GOT3 (cell line): ENCODE results near the gene LRRC75A.
"Not testable (repeated sequence)": the region's sequence is repeated elsewhere in the genome, so short reads cannot be mapped to it uniquely, and the experiment has no call there.

Experiments used
- DNase-seq: peaks from one replicate; lab custom pipeline; 2025; ENCODE audit warnings: mixed read lengths; lab: John Stamatoyannopoulos, UW

Gene LRRC75A

DNA sequence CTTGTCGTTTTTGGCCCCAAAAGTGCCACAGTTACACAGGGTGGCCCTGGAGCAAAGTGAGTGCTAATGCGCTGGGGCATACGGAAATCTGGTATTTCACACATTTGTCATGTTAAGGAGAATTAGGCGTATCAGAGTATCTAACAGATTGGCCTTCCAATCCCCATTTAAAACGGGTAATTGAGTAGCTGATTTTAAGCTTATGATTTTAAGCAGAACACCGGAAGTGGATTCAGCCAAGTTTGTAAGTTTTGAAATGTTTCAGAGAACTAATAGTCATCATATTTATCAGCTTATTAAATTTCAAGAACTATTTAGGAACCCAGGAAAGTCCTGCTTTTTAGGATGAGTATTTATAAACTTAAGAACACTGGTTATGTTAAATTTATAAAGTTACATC lies 19.5 kb downstream of the LRRC75A start:
- no peak for DNase-seq

- no peak for DNase-seq
Observed at GRCh38 chr17:16471295-16471694, 20.7 kb downstream of the LRRC75A start.

DNA sequence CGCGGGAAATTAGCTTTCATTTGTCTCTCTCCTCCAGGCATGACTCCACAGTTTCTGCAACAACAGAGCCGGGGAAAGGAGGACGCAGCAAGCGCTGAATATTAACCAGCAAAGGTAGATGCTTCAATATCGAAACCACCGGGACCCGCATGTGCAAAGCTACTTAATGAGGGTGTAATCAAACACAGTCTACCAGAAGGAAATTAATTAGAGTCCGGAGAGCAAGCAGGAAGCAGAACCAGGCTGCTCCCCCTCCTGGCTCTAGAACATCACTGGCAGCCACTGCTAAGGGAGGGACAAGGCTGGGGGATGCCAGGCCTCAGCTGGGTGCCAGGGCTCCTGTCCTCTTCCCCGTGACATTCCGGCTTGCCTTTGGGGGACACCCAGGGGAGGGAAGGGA lies 21.7 kb downstream of the LRRC75A start:
- no peak for DNase-seq

GRCh38 chr17:16468428-16468992 lies 23.5 kb downstream of the LRRC75A start:
- no peak for DNase-seq

DNA sequence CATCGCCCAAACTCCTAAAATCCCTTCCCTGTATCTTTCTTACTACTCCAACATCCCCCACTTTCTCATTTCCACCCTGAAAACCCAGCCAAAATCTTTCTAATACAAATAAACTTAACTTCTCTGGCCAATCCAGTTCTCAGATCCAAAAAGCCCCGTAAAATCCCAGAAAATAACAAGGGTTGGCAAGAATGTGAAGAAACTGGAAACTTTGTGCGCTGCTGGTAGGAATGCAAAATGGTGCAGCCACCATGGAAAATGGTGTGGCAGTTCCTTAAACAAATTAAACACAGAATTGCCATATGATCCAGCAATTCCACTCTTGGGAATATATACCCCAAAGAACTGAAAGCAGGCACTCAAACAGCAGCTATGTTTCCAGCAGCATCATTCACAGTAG lies 24.1 kb downstream of the LRRC75A start:
- DNase-seq, result no peak

GRCh38 chr17:16467044-16467443 lies 24.9 kb downstream of the LRRC75A start:
- no peak for DNase-seq

- DNase-seq, result no peak
Observed at GRCh38 chr17:16466407-16466806, 25.6 kb downstream of the LRRC75A start.

DNA sequence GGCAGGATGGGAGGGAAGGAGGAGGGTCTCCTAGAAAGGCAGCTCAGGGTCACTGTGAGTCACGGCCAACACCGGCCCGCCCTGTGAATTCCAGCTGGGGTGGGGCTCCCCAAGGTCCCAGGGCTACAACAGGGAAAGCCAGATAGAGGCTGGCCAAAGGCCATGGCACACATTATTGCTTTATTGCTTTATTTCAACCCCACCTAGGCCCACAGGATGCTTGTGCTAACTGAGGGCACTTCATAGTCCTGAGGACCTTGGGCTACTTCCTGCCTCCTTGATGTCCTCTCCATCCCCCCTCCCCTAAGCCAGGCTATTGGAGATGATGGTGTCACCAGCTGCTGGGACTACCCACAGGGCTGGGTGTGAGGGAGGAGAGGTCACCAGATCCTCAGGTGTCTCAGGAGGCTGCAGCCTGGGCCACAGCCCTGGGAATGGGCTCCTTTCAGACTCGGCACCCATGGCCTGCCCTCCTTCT lies 26.1 kb downstream of the LRRC75A start:
- DNase-seq, result no peak

- DNase-seq, result no peak
Observed at GRCh38 chr17:16465052-16465312, 27.0 kb downstream of the LRRC75A start.

- DNase-seq, result no peak
Observed at GRCh38 chr17:16464303-16465051, 27.5 kb downstream of the LRRC75A start.

DNA sequence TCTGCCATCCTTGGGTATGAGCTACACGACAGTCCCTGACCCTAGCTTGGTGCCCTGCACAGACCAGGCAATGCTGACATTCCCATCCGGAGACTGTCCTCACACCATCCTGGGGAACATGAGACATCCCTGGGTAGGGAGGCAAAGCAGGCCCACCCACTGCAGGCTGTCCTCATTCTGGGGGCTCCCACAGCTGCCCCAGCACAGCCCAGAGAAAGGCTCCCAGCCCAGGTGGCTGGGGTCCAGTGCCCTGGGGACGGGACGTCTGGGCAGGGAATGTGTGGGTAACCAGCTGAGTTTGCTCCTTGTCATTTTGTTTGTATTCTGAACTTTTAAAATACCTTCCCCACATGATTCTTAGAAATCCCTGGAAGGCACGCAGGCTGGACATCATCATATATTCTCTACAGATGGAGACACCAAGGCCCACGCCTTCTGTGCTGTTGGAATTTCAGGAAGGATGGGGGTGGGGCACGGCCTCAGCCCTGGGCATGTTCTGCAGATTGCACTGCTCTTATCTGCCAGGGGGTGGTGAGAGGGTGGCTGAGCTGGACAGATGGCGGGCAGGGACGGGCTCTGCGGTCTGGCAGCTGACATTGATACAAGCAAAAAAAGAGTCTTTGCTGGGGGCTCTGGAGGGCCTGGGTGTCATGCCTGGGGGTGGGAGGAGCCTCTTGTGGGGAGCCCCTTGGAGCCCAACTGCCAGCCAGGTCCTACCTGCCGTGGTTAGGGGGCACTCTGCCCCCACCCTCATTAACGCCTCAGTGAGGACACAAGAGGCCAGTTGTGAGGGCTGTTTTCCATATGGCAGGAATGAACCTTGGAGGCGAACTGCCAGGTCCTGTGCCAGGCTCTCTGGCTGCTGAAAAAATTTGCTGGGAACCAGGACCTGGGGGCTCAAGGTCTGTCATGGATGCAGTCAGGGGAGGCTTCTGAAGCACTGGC lies 28.4 kb downstream of the LRRC75A start:
- no peak for DNase-seq

GRCh38 chr17:16462070-16462864 lies 29.7 kb downstream of the LRRC75A start:
- DNase-seq, result no peak

DNA sequence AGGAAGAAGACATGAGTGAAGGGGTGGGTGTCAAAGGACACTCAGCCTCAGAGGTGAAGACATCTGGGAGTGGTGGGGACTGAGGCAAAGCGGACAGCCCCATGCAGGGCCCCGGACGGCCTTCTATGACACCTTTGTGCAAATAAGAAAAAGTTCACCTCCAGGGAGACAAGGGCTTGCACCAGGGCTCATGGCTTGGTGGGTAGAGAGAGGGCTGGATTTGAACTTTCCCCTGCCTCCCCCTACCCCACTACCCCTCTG lies 30.5 kb downstream of the LRRC75A start:
- no peak for DNase-seq

GRCh38 chr17:16460796-16461605 lies 31.0 kb downstream of the LRRC75A start:
- no peak for DNase-seq

DNA sequence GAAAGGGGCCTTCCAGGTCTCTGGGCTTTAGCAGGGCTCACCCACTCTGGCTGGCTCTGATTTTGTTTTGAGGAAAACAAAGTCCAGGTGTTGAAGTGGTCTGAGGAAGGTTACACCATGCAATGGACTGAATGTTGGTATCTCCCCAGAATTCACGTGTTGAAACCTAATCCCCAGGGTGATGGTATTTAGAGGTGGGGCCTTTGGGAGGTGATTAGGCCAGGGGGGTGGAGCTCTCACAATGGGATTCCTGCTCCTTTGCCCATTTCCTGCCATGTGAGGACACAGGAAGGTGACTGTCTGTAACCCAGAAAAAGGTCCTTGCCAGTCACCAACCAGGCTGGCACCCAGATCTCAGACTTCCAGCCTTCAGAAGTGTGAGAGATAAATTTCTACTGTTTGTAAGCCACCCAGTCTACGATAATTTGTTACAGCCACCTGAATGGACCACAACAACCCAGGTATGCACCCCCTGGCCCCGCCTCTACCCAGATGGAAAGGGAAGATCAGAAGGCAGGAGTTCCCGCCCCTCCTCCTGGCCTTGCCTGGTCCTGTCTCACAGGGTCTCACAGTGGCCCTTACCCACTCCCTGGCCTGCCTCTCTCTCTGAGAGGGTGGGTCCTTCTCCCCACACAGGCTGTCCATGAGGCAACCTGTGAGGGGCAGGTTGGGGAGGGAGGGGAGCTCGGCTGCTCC lies 32.0 kb downstream of the LRRC75A start:
- no peak for DNase-seq

GRCh38 chr17:16459271-16459670 lies 32.7 kb downstream of the LRRC75A start:
- no peak for DNase-seq

GRCh38 chr17:16456742-16457316 lies 35.2 kb downstream of the LRRC75A start:
- DNase-seq, result no peak

DNA sequence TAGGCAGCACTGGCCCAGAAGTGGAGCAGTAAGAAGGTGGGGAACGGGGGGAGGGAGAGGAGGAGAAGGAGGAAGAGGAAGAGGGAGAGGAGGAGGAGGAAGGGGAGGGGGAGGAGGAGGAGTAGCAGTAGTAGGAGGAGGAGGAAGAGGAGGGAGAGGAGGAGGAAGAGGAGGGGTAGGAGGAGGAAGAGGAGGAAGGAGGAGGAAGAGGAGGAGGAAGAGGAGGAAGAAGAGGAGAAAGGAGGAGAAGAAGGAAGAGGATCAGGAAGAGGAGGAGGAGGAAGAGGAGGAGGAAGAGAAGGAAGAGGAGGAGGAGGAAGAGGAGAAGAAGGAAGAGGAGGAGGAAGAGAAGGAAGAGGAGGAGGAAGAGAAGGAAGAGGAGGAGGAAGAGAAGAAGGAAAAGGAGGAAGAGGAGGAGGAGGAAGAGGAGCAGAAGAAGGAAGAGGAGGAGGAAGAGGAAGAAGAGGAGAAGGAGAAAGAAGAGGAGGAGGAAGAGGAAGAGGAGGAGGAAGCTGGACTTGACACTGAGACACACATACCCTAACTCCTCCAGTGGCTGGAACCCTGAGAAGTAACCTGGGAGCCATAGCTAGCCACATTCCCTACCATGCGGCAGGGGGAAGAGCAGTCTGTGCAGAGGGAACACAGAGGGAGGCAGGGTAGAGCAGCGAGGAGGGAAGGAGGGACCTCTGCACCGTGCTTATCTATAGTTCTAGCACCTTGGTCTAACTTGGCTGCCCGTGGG lies 35.8 kb downstream of the LRRC75A start:
- no peak for DNase-seq

DNA sequence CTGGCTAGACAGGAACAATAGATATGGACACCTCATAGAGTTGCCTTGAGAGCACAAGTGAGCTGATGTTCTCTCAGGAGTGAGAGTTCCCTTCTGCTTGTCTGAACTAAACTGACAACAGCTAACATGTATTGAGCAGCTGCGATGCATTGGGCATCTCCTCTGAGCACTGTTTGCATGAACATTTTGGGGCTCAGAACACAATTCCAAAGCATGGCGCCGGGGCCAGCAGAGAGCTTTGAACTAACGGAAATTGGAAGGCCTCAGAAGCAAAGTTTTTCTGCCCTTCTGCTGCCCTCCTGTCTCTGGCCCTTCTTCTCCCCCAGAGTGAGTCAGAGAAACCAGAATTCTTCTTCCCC lies 38.5 kb downstream of the LRRC75A start:
- DNase-seq, result no peak

- not testable (repeated sequence) for DNase-seq
Observed at GRCh38 chr17:16452268-16452667, 39.7 kb downstream of the LRRC75A start.
